Mesendoderm (in vitro differentiated cells): ENCODE data around the gene CCDC137.

ENCODE experiments used
- DNase-seq: peaks from one replicate; pipeline ENCODE4 v3.0.0; 2013
- H2AK5ac ChIP-seq: 2 replicates; pipeline ENCODE4 v1.6.1; 2013; ENCODE audit warnings: low read length, inconsistent platforms
- H2BK120ac ChIP-seq: 2 replicates; pipeline ENCODE4 v1.6.1; 2013; ENCODE audit warnings: low read depth, mild to moderate bottlenecking, low read length, moderate library complexity, mixed read lengths
- H2BK15ac ChIP-seq: replicated peaks from 2 replicates; pipeline ENCODE4 v1.6.1; 2013; ENCODE audit warnings: low read depth, mild to moderate bottlenecking, moderate library complexity
- H2BK5ac ChIP-seq: 2 replicates; pipeline ENCODE4 v1.6.1; 2013; ENCODE audit warnings: low read length, inconsistent platforms
- H3K18ac ChIP-seq: 2 replicates; pipeline ENCODE4 v1.6.1; 2013; ENCODE audit warnings: mild to moderate bottlenecking, low read length, mixed read lengths
- H3K23ac ChIP-seq: one replicate; pipeline ENCODE4 v1.6.1; 2013; ENCODE audit warnings: low read length
- H3K27ac ChIP-seq: 2 replicates; pipeline ENCODE4 v1.5.1; 2013; ENCODE audit warnings: low read depth, mild to moderate bottlenecking, inconsistent platforms, low read length, moderate library complexity
- H3K27me3 ChIP-seq: 2 replicates; pipeline ENCODE4 v1.6.1; 2013; ENCODE audit warnings: low read length, control low read depth, mild to moderate bottlenecking, inconsistent platforms; ENCODE audit not compliant: insufficient read depth, poor library complexity
- H3K36me3 ChIP-seq: 2 replicates; pipeline ENCODE4 v1.6.1; 2013; ENCODE audit warnings: low read length, inconsistent platforms; ENCODE audit not compliant: control insufficient read depth, insufficient read depth
- H3K4ac ChIP-seq: one replicate; pipeline ENCODE4 v1.6.1; 2013; ENCODE audit warnings: low read depth, mild to moderate bottlenecking, low read length, moderate library complexity
- H3K4me1 ChIP-seq: 2 replicates; pipeline ENCODE4 v1.6.1; 2013; ENCODE audit warnings: low read depth, low read length, inconsistent platforms; ENCODE audit not compliant: control insufficient read depth
- H3K4me2 ChIP-seq: 2 replicates; pipeline ENCODE4 v1.6.1; 2013; ENCODE audit warnings: low read length
- H3K4me3 ChIP-seq: 2 replicates; pipeline ENCODE4 v1.5.1; 2013; ENCODE audit warnings: mild to moderate bottlenecking, low read length
- H3K56ac ChIP-seq: one replicate; pipeline ENCODE4 v1.6.1; 2013; ENCODE audit warnings: low read length
- H3K79me1 ChIP-seq: 2 replicates; pipeline ENCODE4 v1.6.1; 2013; ENCODE audit warnings: low read length, inconsistent platforms
- H3K79me2 ChIP-seq: 2 replicates; pipeline ENCODE4 v1.6.1; 2013; ENCODE audit warnings: mild to moderate bottlenecking, low read length; ENCODE audit not compliant: control insufficient read depth, insufficient read depth
- H3K9ac ChIP-seq: 2 replicates; pipeline ENCODE4 v1.6.1; 2013; ENCODE audit warnings: low read length, inconsistent platforms
- H4K5ac ChIP-seq: one replicate; pipeline ENCODE4 v1.6.1; 2013; ENCODE audit warnings: low read length
- H4K8ac ChIP-seq: one replicate; pipeline ENCODE4 v1.6.1; 2013; ENCODE audit warnings: low read depth, mild to moderate bottlenecking, control low read depth, low read length, moderate library complexity
- WGBS: extraction: QIAGEN DNeasy Blood & Tissue Kit; methylation state at CpG from one replicate; pipeline ENCODE4 v1.1.7; 2013; ENCODE audit warnings: low lambda C conversion rate, missing lambda C conversion rate; ENCODE audit not compliant: insufficient coverage; ENCODE audit errors: extremely low coverage; 5-methylcytosine and 5-hydroxymethylcytosine counted together

The CCDC137 gene

DNA sequence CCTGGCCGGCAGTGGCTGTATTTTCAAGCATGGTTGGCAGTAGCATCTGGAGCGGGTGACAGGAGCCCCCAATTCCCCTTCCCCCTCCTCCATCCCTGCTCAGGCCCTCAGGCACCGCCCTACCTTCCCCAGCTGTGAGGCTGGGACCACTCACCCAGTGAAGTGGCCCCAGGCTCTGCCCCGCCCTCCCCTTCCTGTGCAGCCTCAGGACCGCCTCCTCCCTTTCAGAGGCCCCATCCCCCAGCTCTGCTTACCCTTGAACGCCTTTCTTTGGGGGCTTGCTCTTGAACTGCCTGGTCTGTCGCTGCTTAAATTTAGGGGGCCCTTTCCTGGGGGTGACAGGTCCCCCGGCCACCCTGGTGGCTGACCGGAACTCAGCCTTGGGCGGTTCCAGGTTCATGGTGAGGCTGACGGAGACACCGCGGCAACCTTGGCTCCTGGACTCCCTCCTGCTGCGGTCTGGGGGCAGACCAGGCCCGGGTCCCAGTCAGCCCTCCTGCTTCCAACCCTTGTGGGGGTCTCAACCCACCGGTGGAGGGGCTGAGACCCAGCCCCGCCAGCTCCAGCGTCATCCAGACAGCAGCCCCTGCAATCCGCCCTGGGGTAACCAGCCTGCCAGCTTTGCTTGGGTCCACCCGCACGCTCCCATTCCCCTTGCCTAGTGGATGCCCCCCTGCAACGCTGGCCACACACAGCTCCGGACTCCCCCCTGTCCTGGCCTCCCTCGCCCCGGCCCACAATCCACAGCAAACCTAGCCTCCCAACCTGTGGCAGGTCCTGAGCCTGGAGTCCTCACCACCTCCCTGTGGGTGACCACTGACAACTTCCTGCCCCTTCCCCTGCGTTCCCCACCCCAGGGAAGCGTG is 13.4 kb upstream of the CCDC137 start:
- H3K4ac ChIP-seq: peak overlapping the region; percentile 66
- H3K36me3 ChIP-seq: no peaks in the 10 kb centered on the region
- no peaks in the 10 kb centered on the region for H3K79me2 ChIP-seq
- H3K27ac ChIP-seq: no peak overlapping the region
- no peak overlapping the region for H3K23ac ChIP-seq
- peak overlapping the region; percentile 19 for H3K18ac ChIP-seq
- WGBS: no CpG with 5 or more reads among the region's 27 CpGs
- H3K27me3 ChIP-seq: peaks cover 5% of the 10 kb centered on the region
- no peak overlapping the region for H3K4me3 ChIP-seq
- H4K8ac ChIP-seq: no peak overlapping the region
- H2BK5ac ChIP-seq: peak overlapping the region; percentile 81
- H2AK5ac ChIP-seq: no peak overlapping the region
- peak overlapping the region; percentile 56 for H3K9ac ChIP-seq
- H3K4me1 ChIP-seq: peaks cover 4% of the 10 kb centered on the region
- no peak overlapping the region for H2BK120ac ChIP-seq
- no peaks in the 10 kb centered on the region for H3K79me1 ChIP-seq
- no peak overlapping the region for H2BK15ac ChIP-seq
- DNase-seq: peak; percentile 44
- peak overlapping the region; percentile 19 for H3K4me2 ChIP-seq
- peak overlapping the region; percentile 83 for H3K56ac ChIP-seq
- no peak overlapping the region for H4K5ac ChIP-seq

DNA sequence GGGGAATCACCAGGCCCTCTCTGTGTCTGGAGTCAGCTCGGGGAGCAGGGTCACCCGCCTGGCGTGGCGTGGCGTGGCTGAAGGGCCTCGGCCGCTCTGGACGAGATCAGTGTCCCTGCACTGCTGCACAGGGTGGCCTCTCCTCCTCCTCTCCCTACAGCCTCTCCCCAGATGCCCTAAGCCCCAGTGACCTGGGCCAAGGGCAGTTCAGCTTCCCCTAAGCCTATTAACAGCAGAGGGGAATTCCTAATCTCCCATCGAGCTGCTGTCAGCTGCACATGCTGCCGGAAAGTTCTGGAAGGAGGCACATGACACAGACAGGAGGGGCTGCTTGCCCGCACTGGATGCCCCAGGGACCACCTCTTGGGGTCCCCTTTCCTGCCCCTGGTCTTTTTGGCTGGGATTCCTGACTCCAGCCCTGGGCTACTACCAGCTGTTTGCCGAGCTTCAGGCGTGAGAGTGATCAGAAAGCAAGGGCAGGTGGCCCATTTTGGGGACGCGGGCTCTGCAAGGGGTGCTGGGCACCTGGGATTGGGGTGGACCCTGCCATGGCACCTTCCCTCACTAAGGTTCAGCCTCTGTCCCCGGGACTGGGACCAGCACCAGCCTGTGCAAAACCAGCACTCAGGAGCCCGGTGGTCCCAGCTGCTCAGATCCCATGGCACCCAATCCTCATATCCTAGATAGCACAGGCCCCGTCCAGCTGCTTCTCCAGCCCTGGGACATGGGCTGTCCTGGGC is 11.0 kb upstream of the CCDC137 start:
- Histone ChIP-seq H2BK15ac (no peak overlapping the region), H4K5ac (no peak overlapping the region), H4K8ac (no peak overlapping the region), H3K36me3 (no peaks in the 10 kb centered on the region), H3K18ac (no peak overlapping the region), H3K4ac (no peak overlapping the region), H3K9ac (no peak overlapping the region), H2BK5ac (no peak overlapping the region), H3K79me1 (no peaks in the 10 kb centered on the region), H3K4me1 (peaks cover 4% of the 10 kb centered on the region), H3K27me3 (no peaks in the 10 kb centered on the region), H3K23ac (no peak overlapping the region), H3K56ac (no peak overlapping the region), H3K79me2 (no peaks in the 10 kb centered on the region), H3K27ac (no peak overlapping the region), H2AK5ac (no peak overlapping the region), H3K4me2 (no peak overlapping the region), H2BK120ac (no peak overlapping the region), H3K4me3 (no peak overlapping the region)
- no CpG with 5 or more reads among the region's 18 CpGs for WGBS
- DNase-seq: no peak

DNA sequence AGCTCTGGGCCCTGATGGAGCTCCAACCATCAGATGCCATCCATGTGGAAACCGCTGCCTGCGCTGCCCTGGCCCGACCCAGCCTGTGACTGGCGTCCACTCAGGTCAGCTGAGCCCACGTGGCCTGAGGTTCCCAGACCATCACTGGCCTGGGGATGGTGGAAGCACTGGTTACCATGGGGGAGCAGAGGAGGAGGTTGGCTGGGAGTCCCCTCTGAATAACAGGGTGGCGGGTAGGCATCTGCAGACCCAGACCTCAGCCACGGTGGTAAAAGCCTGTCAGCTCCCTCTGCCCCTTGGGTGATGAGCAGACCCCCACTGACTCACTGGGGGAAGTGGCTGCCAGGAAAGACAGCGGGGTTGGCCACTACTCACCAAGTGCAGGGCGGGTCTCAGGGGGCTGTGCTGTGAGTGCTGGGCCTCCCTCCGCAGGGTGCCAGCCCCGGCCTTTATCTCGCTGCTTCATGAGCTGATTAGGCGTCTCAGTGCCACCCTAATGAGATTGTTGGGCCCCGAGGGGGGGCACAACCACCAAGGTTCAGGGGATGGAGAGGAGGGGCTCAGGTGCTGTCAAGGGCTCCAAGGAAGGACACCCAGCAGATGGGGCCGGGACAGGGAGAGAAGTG is 10.3 kb upstream of the CCDC137 start, which contains the start of gene PDE6G:
TSS of gene PDE6G (minus strand) at position 425 of the 626 bp plus-strand sequence. CDS start 3,237 bp downstream, outside the sequence.
- WGBS: no CpG with 5 or more reads among the region's 15 CpGs
- Histone ChIP-seq H3K23ac (no peak within 1 kb of the TSS), H2AK5ac (no peak within 1 kb of the TSS)

DNA sequence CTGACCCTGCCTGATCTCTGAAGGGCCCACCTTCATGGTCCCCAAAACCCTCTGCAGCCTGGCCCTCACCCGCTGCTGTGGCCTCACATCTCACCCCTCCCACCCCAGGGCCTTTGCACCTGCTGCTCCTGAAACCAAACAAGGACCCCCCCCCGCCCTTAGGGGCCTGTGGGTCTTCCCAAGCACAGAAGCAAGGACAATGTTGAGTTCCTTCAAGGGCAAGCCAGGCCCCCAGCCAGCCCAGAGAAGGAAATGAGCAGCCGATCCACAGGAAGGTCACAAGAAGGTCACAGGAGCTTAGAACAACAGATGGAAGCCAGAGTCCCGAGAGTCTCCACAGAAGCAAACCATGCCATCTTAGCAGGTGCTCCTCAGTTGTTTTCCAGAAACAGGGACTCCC is 9.7 kb upstream of the CCDC137 start:
- Histone ChIP-seq H4K5ac (no peak overlapping the region), H2AK5ac (no peak overlapping the region), H3K18ac (no peak overlapping the region), H3K27me3 (no peaks in the 10 kb centered on the region), H3K4ac (no peak overlapping the region), H3K79me1 (no peaks in the 10 kb centered on the region), H3K36me3 (no peaks in the 10 kb centered on the region), H2BK120ac (no peak overlapping the region), H3K4me2 (no peak overlapping the region), H3K56ac (no peak overlapping the region), H3K4me1 (peaks cover 4% of the 10 kb centered on the region), H3K9ac (no peak overlapping the region), H3K23ac (no peak overlapping the region), H3K27ac (no peak overlapping the region), H2BK15ac (no peak overlapping the region), H3K79me2 (no peaks in the 10 kb centered on the region), H3K4me3 (no peak overlapping the region), H4K8ac (no peak overlapping the region), H2BK5ac (no peak overlapping the region)
- no peak for DNase-seq
- no CpG with 5 or more reads among the region's 4 CpGs for WGBS

More for the DNA sequence above, 10.3 kb upstream of the CCDC137 start, which contains the start of gene PDE6G:
- Histone ChIP-seq H3K9ac (no peak within 1 kb of the TSS), H3K79me1 (no peaks in the 10 kb centered on the region), H3K4me3 (no peak within 1 kb of the TSS), H3K36me3 (no peaks in the 10 kb centered on the region), H3K18ac (no peak within 1 kb of the TSS), H3K27ac (no peak within 1 kb of the TSS), H3K27me3 (no peaks in the 10 kb centered on the region), H2BK5ac (no peak within 1 kb of the TSS), H4K8ac (no peak within 1 kb of the TSS), H3K4me1 (peaks cover 4% of the 10 kb centered on the region), H3K79me2 (no peaks in the 10 kb centered on the region), H3K56ac (no peak within 1 kb of the TSS), H4K5ac (no peak within 1 kb of the TSS), H3K4ac (no peak within 1 kb of the TSS), H2BK120ac (no peak within 1 kb of the TSS), H3K4me2 (no peak within 1 kb of the TSS), H2BK15ac (no peak within 1 kb of the TSS)
- DNase-seq: no peak

DNA sequence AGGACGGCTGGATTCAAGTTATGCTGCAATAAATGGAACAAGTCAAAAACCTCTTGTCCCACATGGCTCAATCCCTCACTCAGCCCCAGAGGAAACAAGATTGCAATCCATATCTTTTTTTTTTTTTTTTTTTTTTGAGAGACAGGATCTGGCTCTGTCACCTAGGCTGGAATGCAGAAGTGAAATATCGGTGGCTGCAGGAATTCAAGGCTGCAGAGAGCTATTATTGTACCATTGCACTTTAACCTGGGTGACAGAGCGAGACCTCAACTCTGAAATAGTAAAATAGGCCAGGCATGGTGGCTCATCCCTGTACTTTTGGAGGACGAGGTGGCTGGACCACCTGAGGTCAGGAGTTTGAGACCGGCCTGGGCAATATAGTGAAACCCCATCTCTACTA is 7.5 kb upstream of the CCDC137 start:
- Histone ChIP-seq H3K36me3 (no peaks in the 10 kb centered on the region), H3K4ac (no peak overlapping the region), H2BK120ac (no peak overlapping the region), H3K27me3 (no peaks in the 10 kb centered on the region), H3K27ac (no peak overlapping the region), H2AK5ac (no peak overlapping the region), H3K4me2 (no peak overlapping the region), H3K9ac (no peak overlapping the region), H3K56ac (no peak overlapping the region), H3K23ac (no peak overlapping the region), H4K8ac (no peak overlapping the region), H3K18ac (no peak overlapping the region), H3K79me2 (no peaks in the 10 kb centered on the region), H3K79me1 (no peaks in the 10 kb centered on the region), H3K4me1 (no peaks in the 10 kb centered on the region), H4K5ac (no peak overlapping the region), H3K4me3 (no peak overlapping the region), H2BK5ac (no peak overlapping the region), H2BK15ac (no peak overlapping the region)
- no peak for DNase-seq
- WGBS: no CpG with 5 or more reads among the region's 5 CpGs
